A549 (cell line): ENCODE measurements around the gene CMTR2. TPM values are rescaled to one million over a fixed set of nuclear protein-coding genes. Genes with fewer than 3 reads are reported as not detected.

Experiments used
- ATAC-seq, 2 experiments: fragments of 200-7000 bp in 1 of 2; fragments of >200 bp in 1 of 2; cut with Nextera tagmentation in 1 of 2; cut with Tn5 transposase in 1 of 2; 3 replicates each; pipeline versions ENCODE4 v1.8.0 to v1.9.1; 2018 to 2020; ENCODE audit warnings: mild to moderate bottlenecking in 1 of 2, moderate library complexity in 1 of 2
- CTCF ChIA-PET: fragments of 300-600 bp; sonication (Branson Sonifier 250); formaldehyde crosslinking; extraction: SDS; loops from one replicate; lab custom pipeline; 2021; ENCODE audit warnings: antibody characterized with exemption, inconsistent platforms; lab: Yijun Ruan, JAX
- POLR2A ChIA-PET: fragments of 350-600 bp; formaldehyde crosslinking; extraction: SDS; loops from one replicate; lab custom pipeline; 2021; ENCODE audit warnings: antibody characterized with exemption, inconsistent platforms; lab: Yijun Ruan, JAX
- DNase-seq, 2 experiments: peaks; one replicate each; pipeline versions ENCODE4 v3.0.0 to v3.0.0-alpha.2; 2011 to 2016; ENCODE audit warnings: low read depth in 1 of 2, low spot score in 1 of 2
- FAIRE-seq: peaks from 2 replicates; lab custom pipeline; 2011; peaks lifted over from hg19 to GRCh38; lab: Jason Lieb, UNC
- H3K27ac ChIP-seq, 2 experiments: fragments of >200 bp; sonication (Bioruptor Twin); formaldehyde crosslinking; 3 replicates each; pipeline ENCODE4 v1.5.1; 2016 to 2017
- H3K4me1 ChIP-seq: fragments of >200 bp; sonication (Bioruptor Twin); formaldehyde crosslinking; 3 replicates; pipeline ENCODE4 v1.6.1; 2016
- H3K4me2 ChIP-seq: fragments of >200 bp; sonication (Bioruptor Twin); formaldehyde crosslinking; 3 replicates; pipeline ENCODE4 v1.6.1; 2016
- H3K4me3 ChIP-seq: fragments of >200 bp; sonication (Bioruptor Twin); formaldehyde crosslinking; 3 replicates; pipeline ENCODE4 v1.5.1; 2016
- H3K9me3 ChIP-seq: fragments of >200 bp; sonication (Bioruptor Twin); formaldehyde crosslinking; 3 replicates; pipeline ENCODE4 v1.6.1; 2016
- CBX8 ChIP-seq: fragments of 200-600 bp; sonication (generic); IDR thresholded peaks from 2 replicates; pipeline ENCODE4 v1.6.1; 2016
- CHD2 ChIP-seq: fragments of 150-350 bp; IDR thresholded peaks from 2 replicates; pipeline ENCODE4 v1.6.1; 2014; ENCODE audit warnings: low read length; ENCODE audit not compliant: partially characterized antibody
- CHD4 ChIP-seq: fragments of 200-600 bp; sonication (generic); IDR thresholded peaks from 2 replicates; pipeline ENCODE4 v1.6.1; 2016; ENCODE audit warnings: antibody characterized with exemption, mild to moderate bottlenecking, borderline replicate concordance
- EHF ChIP-seq: fragments of 250-450 bp; sonication (Bioruptor Pico); IDR thresholded peaks from 2 replicates; pipeline ENCODE4 v1.5.0; 2020; ENCODE audit warnings: mild to moderate bottlenecking
- GATA3 ChIP-seq: IDR thresholded peaks from 2 replicates; pipeline ENCODE4 v1.6.1; 2012; ENCODE audit warnings: borderline replicate concordance
- HDAC2 ChIP-seq: fragments of 200-600 bp; sonication (generic); IDR thresholded peaks from 2 replicates; pipeline ENCODE4 v1.6.1; 2016
- HOXA7 ChIP-seq: fragments of 250-450 bp; sonication (Bioruptor Pico); IDR thresholded peaks from 2 replicates; pipeline ENCODE4 v1.5.0; 2020; ENCODE audit warnings: mild to moderate bottlenecking, moderate library complexity
- KDM1A ChIP-seq: fragments of 200-600 bp; sonication (generic); IDR thresholded peaks from 2 replicates; pipeline ENCODE4 v1.6.1; 2016; ENCODE audit warnings: low read depth, mild to moderate bottlenecking
- KDM5A ChIP-seq: fragments of 200-600 bp; sonication (generic); IDR thresholded peaks from 2 replicates; pipeline ENCODE4 v1.6.1; 2016; ENCODE audit warnings: antibody characterized with exemption, mild to moderate bottlenecking
- MAFK ChIP-seq: fragments of 450-650 bp; IDR thresholded peaks from 2 replicates; pipeline ENCODE4 v1.6.1; 2014; ENCODE audit not compliant: partially characterized antibody
- MAZ ChIP-seq: fragments of 150-350 bp; IDR thresholded peaks from 2 replicates; pipeline ENCODE4 v1.6.1; 2014; ENCODE audit warnings: antibody characterized with exemption, low read depth, low read length, borderline replicate concordance
- NFE2L2 ChIP-seq: fragments of 150-350 bp; conservative IDR thresholded peaks from 2 replicates; pipeline ENCODE4 v1.6.1; 2014; ENCODE audit warnings: low read length
- POLR2AphosphoS2 ChIP-seq: conservative IDR thresholded peaks from 2 replicates; pipeline ENCODE4 v1.6.1; 2012; ENCODE audit warnings: low read length, improper control_type of control experiment, inconsistent platforms
- RFX5 ChIP-seq: fragments of 450-650 bp; IDR thresholded peaks from 2 replicates; pipeline ENCODE4 v1.7.1; 2014; ENCODE audit warnings: antibody characterized with exemption, mild to moderate bottlenecking, moderate library complexity
- USF2 ChIP-seq: fragments of 450-650 bp; IDR thresholded peaks from 2 replicates; pipeline ENCODE4 v1.6.1; 2014; ENCODE audit warnings: antibody characterized with exemption
- ZFP36 ChIP-seq: fragments of 450-650 bp; IDR thresholded peaks from 2 replicates; pipeline ENCODE4 v1.6.1; 2014; ENCODE audit warnings: borderline replicate concordance; ENCODE audit not compliant: partially characterized antibody
- ZNF302 ChIP-seq: fragments of 250-450 bp; sonication (Bioruptor Pico); IDR thresholded peaks from 2 replicates; pipeline ENCODE4 v1.9.0; 2021; ENCODE audit warnings: inconsistent platforms, mild to moderate bottlenecking, moderate library complexity
- ZSCAN20 ChIP-seq: fragments of 250-450 bp; sonication (Bioruptor Pico); IDR thresholded peaks from 2 replicates; pipeline ENCODE4 v1.8.0; 2022; ENCODE audit warnings: mild to moderate bottlenecking, moderate library complexity
- WGBS: methylation state at CpG from one replicate; pipeline ENCODE4 v1.1.6; 2017; ENCODE audit errors: missing lambda C conversion rate; 5-methylcytosine and 5-hydroxymethylcytosine counted together
- polyA plus RNA-seq, 4 experiments: library from polyadenylated mRNA; depleted of rRNA in 3 of 4; stranded (reverse); fragments of >200 nt; fragmentation: RNase III in 1 of 4; extraction: RNeasy Plus Mini Kit Qiagen cat#74134 plus additional on column Dnase treatment in 1 of 4; gene quantifications; 2 replicates in 3 of 4; 3 replicates in 1 of 4; pipeline ENCODE4 v1.2.3, GENCODE V29; 2011 to 2017
- TF ChIP-seq, protein P1 (sequence below): fragments of >200 bp; sonication (Bioruptor Twin); formaldehyde crosslinking; IDR thresholded peaks from 2 replicates; pipeline ENCODE4 v1.6.1; 2016

The CMTR2 gene
- polyA plus RNA-seq, 2 of the 4 experiments (the other 2 are of a cell fraction) = 16.9 to 34.9 TPM

DNA sequence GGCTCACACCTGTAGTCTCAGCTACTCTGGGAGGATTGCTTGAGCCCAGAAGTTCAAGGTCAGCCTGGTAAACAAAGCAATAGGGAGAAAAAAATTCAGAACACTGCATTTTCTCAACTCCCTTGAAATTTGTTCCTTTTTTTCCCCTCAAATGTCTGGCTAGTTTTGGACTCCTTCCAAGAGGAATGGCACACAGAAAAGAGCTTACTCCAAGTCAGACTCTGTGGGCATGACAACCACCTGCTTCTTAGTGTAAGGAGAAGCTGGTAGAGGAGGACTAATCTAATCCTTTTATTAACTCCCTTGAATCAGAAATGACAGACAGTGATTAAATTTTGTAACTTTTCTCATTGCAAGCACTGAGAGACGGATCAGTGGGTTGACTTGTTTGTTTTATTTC is 30.8 kb downstream of the CMTR2 start:
- H3K4me1 ChIP-seq = no peaks in the 10 kb centered on the region
- POLR2A ChIA-PET = no interaction called here
- no peak overlapping the region for H3K4me3 ChIP-seq
- 3% methylated on average over 1 of the region's 1 CpG for WGBS
- ATAC-seq (no peak), DNase-seq (no peak), FAIRE-seq (no peak)
- CTCF ChIA-PET = no interaction called here
- no peak overlapping the region for H3K27ac ChIP-seq
- H3K4me2 ChIP-seq = no peak overlapping the region
- no peaks in the 10 kb centered on the region for H3K9me3 ChIP-seq
- TF ChIP-seq MAZ (no peak), USF2 (no peak), CBX8 (no peak), KDM1A (no peak), POLR2AphosphoS2 (no peak), ZNF302 (CRISPR knock-in tag) (no peak), CHD4 (no peak), NFE2L2 (no peak), ZFP36 (no peak)

DNA sequence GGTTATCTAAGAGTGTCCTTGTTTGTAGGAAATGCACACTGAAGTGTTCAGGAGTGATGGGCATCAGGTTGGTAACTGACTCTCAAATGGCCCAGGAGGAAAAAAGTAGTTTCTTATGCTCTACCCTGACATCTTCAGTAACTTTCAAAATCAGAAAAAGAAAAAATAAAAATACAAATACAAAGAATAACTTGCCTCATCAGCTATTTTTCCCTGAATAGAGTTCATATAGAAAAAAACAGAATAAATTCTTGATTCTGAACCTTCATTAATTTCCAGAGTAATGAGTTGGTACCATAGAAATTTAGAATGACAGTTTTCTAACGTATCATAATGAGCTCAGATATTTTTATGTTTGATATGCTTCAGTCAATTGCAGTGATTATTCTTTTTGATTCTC is 31.4 kb downstream of the CMTR2 start:
- H3K4me1 ChIP-seq = no peaks in the 10 kb centered on the region
- 2% methylated on average over 1 of the region's 1 CpG for WGBS
- H3K4me2 ChIP-seq = no peak overlapping the region
- no peaks in the 10 kb centered on the region for H3K9me3 ChIP-seq
- no peak for FAIRE-seq
- no peak for ATAC-seq
- ChIA-PET CTCF (no interaction called here), POLR2A (no interaction called here)
- DNase-seq = no peak
- no peak overlapping the region for H3K4me3 ChIP-seq
- no peak for TF ChIP-seq HDAC2
- TF ChIP-seq KDM1A = no peak
- no peak for TF ChIP-seq HOXA7 (CRISPR knock-in tag)
- peak; percentile 55 for TF ChIP-seq MAFK
- no peak for TF ChIP-seq EHF
- TF ChIP-seq, protein P1, sequence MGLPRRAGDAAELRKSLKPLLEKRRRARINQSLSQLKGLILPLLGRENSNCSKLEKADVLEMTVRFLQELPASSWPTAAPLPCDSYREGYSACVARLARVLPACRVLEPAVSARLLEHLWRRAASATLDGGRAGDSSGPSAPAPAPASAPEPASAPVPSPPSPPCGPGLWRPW = no peak
- H3K27ac ChIP-seq = no peak overlapping the region

DNA sequence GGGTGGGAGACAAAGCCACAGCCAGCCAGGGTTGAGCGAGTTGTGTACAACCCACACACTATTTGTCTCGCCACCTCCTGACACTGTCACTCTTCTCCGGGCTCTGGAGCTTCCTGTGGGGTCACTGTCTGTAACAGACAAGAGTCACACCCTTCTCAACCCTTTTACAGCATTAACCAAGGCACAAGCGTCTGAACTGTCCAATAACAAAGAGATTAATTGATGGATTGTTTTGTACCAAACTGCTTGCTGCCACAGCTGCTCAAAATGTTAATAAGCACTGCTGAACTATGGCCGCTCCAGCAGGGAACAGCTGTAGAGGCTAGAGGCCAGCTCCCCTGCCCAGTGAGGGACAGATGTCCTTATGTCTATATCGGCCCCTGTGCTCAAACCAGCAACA is 33.5 kb downstream of the CMTR2 start:
- Histone ChIP-seq H3K4me3 (no peak overlapping the region), H3K4me1 (no peaks in the 10 kb centered on the region), H3K4me2 (no peak overlapping the region), H3K27ac (no peak overlapping the region), H3K9me3 (no peaks in the 10 kb centered on the region)
- CTCF ChIA-PET = interaction anchor here (0.5 kb wide), 1 partner anchor 12 kb away, joined by 3 read pairs; no protein-coding TSS in a partner anchor
- DNase-seq (no peak), ATAC-seq (no peak), FAIRE-seq (no peak)
- TF ChIP-seq GATA3 (no peak), RFX5 (no peak), KDM5A (no peak), ZSCAN20 (no peak), MAFK (no peak)
- POLR2A ChIA-PET = no interaction called here
- 22% methylated on average over 5 of the region's 6 CpGs for WGBS

DNA sequence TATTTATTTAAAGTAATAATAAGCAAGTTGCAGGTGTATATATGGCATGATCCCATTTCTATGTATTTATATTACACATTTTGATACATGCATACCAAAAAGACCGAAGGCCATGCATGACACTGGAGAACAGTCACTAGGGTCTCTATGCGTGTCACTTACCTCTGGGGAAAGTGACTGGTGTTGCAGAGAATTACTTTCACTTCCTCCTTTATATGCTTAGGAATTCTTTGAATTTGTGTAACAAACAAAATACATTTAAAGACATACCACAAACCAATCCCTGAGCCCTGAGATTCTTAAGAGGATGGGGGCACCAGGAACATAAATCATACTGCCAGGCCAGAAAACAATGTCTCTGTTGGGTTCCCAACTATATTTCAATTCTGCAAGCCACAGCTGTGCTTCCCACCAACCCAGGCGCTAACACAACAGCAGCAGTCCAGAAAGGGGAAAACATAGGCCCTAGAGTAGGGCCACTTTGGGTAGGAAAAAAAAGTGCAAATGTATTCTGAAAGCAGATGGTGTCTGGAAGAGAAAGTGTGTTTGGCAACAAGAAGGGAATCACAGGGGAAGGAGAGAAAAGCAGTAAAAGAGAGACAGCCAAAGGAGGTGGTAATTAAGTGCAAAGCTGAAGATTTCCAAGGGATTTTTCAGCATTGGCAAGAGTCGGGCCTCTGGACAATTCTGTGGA is 34.2 kb downstream of the CMTR2 start:
- H3K9me3 ChIP-seq = no peaks in the 10 kb centered on the region
- no peak overlapping the region for H3K4me3 ChIP-seq
- ChIA-PET CTCF (no interaction called here), POLR2A (no interaction called here)
- WGBS = 30% methylated on average over 4 of the region's 4 CpGs
- H3K4me2 ChIP-seq = no peak overlapping the region
- no peak for FAIRE-seq
- ATAC-seq = no peak
- H3K27ac ChIP-seq = no peak overlapping the region
- DNase-seq = no peak
- H3K4me1 ChIP-seq = no peaks in the 10 kb centered on the region
- no peak for TF ChIP-seq CHD2
- TF ChIP-seq GATA3 = no peak
